SK-N-MC (cell line): ENCODE measurements around the gene TRPM2.

Source experiments
- DNase-seq: peaks from one replicate; pipeline ENCODE4 v3.0.0-alpha.2; 2011; ENCODE audit warnings: low read depth, low spot score
- H3K27ac ChIP-seq: fragments of 200-600 bp; sonication (generic); 2 replicates; pipeline ENCODE4 v1.5.1; 2016; ENCODE audit warnings: mixed run types
- H3K36me3 ChIP-seq: fragments of 200-600 bp; sonication (generic); 2 replicates; pipeline ENCODE4 v1.6.1; 2017; ENCODE audit warnings: antibody characterized with exemption, low read length, mixed read lengths; ENCODE audit not compliant: insufficient read depth
- H3K4me3 ChIP-seq: fragments of 200-600 bp; sonication (generic); 2 replicates; pipeline ENCODE4 v1.5.1; 2016
- H3K9ac ChIP-seq: fragments of 200-600 bp; sonication (generic); 2 replicates; pipeline ENCODE4 v1.8.0; 2017; ENCODE audit warnings: mixed run types, mixed read lengths; ENCODE audit not compliant: insufficient read length
- H3K9me3 ChIP-seq: fragments of 200-600 bp; sonication (generic); 2 replicates; pipeline ENCODE4 v1.6.1; 2017; ENCODE audit warnings: low read depth, mild to moderate bottlenecking, antibody characterized with exemption, low read length, moderate library complexity, mixed read lengths
- EZH2 ChIP-seq: fragments of 200-600 bp; sonication (generic); IDR thresholded peaks from one replicate; pipeline ENCODE4 v1.6.1; 2017; ENCODE audit warnings: antibody characterized with exemption
- FOXP2 ChIP-seq: optimal IDR thresholded peaks from 2 replicates; pipeline ENCODE3; 2011; ENCODE audit warnings: mild to moderate bottlenecking, moderate library complexity; ENCODE audit not compliant: insufficient read depth; ENCODE audit errors: extremely low read length, control extremely low read depth
- POLR2AphosphoS5 ChIP-seq: IDR thresholded peaks from 2 replicates; pipeline ENCODE4 v1.6.1; 2012; ENCODE audit warnings: mild to moderate bottlenecking, low read depth, low read length, borderline replicate concordance

Gene TRPM2

GRCh38 chr21:44438531-44439210 is 85.2 kb downstream of the TRPM2 start:
- no peak overlapping the region for H3K4me3 ChIP-seq
- no peak for TF ChIP-seq EZH2
- TF ChIP-seq POLR2AphosphoS5 = no peak
- no peak for TF ChIP-seq FOXP2
- H3K36me3 ChIP-seq = no peaks in the 10 kb centered on the region
- H3K27ac ChIP-seq = no peak overlapping the region
- no peak for DNase-seq
- H3K9me3 ChIP-seq = no peaks in the 10 kb centered on the region
- H3K9ac ChIP-seq = no peak overlapping the region

GRCh38 chr21:44439211-44439600 is 85.8 kb downstream of the TRPM2 start:
- no peak overlapping the region for H3K9ac ChIP-seq
- no peak overlapping the region for H3K27ac ChIP-seq
- H3K4me3 ChIP-seq = no peak overlapping the region
- H3K9me3 ChIP-seq = no peaks in the 10 kb centered on the region
- no peak for DNase-seq
- TF ChIP-seq POLR2AphosphoS5 (no peak), FOXP2 (no peak), EZH2 (no peak)
- H3K36me3 ChIP-seq = no peaks in the 10 kb centered on the region

- no peak for DNase-seq
- Histone ChIP-seq H3K9me3 (no peaks in the 10 kb centered on the region), H3K27ac (no peak overlapping the region), H3K36me3 (no peaks in the 10 kb centered on the region), H3K4me3 (no peak overlapping the region), H3K9ac (no peak overlapping the region)
- no peak for TF ChIP-seq FOXP2
- no peak for TF ChIP-seq POLR2AphosphoS5
- no peak for TF ChIP-seq EZH2
Measured at GRCh38 chr21:44440241-44441040, 87.0 kb downstream of the TRPM2 start.

- DNase-seq = no peak
- Histone ChIP-seq H3K9me3 (no peaks in the 10 kb centered on the region), H3K27ac (no peak overlapping the region), H3K9ac (no peak overlapping the region), H3K4me3 (no peak overlapping the region), H3K36me3 (no peaks in the 10 kb centered on the region)
- TF ChIP-seq EZH2 (no peak), FOXP2 (no peak), POLR2AphosphoS5 (no peak)
Measured at GRCh38 chr21:44441041-44441400, 87.6 kb downstream of the TRPM2 start.

- TF ChIP-seq EZH2 (no peak), FOXP2 (no peak), POLR2AphosphoS5 (no peak)
- no peak for DNase-seq
- H3K9me3 ChIP-seq = no peaks in the 10 kb centered on the region
- H3K4me3 ChIP-seq = no peak overlapping the region
- H3K9ac ChIP-seq = no peak overlapping the region
- H3K27ac ChIP-seq = no peak overlapping the region
- no peaks in the 10 kb centered on the region for H3K36me3 ChIP-seq
Measured at GRCh38 chr21:44441581-44442265, 88.3 kb downstream of the TRPM2 start.

- H3K36me3 ChIP-seq = no peaks in the 10 kb centered on the region
- H3K27ac ChIP-seq = no peak overlapping the region
Measured at GRCh38 chr21:44442266-44443125, 89.1 kb downstream of the TRPM2 start.

GRCh38 chr21:44443291-44443890 is 90.0 kb downstream of the TRPM2 start:
- Histone ChIP-seq H3K36me3 (no peaks in the 10 kb centered on the region), H3K9me3 (no peaks in the 10 kb centered on the region), H3K9ac (no peak overlapping the region), H3K4me3 (no peak overlapping the region), H3K27ac (no peak overlapping the region)
- no peak for DNase-seq
- TF ChIP-seq EZH2 (no peak), POLR2AphosphoS5 (no peak), FOXP2 (no peak)

More at GRCh38 chr21:44442266-44443125, 89.1 kb downstream of the TRPM2 start:
- H3K9ac ChIP-seq = no peak overlapping the region
- no peaks in the 10 kb centered on the region for H3K9me3 ChIP-seq
- DNase-seq = no peak
- TF ChIP-seq POLR2AphosphoS5 (no peak), FOXP2 (no peak), EZH2 (no peak)
- H3K4me3 ChIP-seq = no peak overlapping the region

- H3K9ac ChIP-seq = no peak overlapping the region
Measured at GRCh38 chr21:44443891-44444285, 90.5 kb downstream of the TRPM2 start.

More at GRCh38 chr21:44443891-44444285, 90.5 kb downstream of the TRPM2 start:
- no peak overlapping the region for H3K4me3 ChIP-seq
- DNase-seq = no peak
- no peaks in the 10 kb centered on the region for H3K36me3 ChIP-seq
- no peak for TF ChIP-seq FOXP2
- no peak for TF ChIP-seq POLR2AphosphoS5
- TF ChIP-seq EZH2 = no peak
- no peaks in the 10 kb centered on the region for H3K9me3 ChIP-seq
- H3K27ac ChIP-seq = no peak overlapping the region
